ENCODE results near the gene BRINP2. TPM values are rescaled to one million over a fixed set of nuclear protein-coding genes. Genes with fewer than 3 reads are reported as not detected.
"Not testable (repeated sequence)": the region's sequence is repeated elsewhere in the genome, so short reads cannot be mapped to it uniquely, and the experiment has no call there.

Gene BRINP2
- total and polyA plus RNA-seq, 3 experiments from 2014 or later, result not detected

GRCh38 chr1:177310326-177310725, 139.6 kb downstream of the BRINP2 start:
- H3K27ac ChIP-seq (ENCODE audit: low read depth, low read length), result no peak overlapping the region
- Mint-ChIP-seq H3K4me3 (no peak overlapping the region), H3K27ac (no peak overlapping the region), H3K4me1 (no peaks in the 10 kb centered on the region), H3K9me3 (peaks cover 0 to 12% (median 8%) of the 10 kb centered on the region in 5 donors), H3K36me3 (no peaks in the 10 kb centered on the region), H3K27me3 (peaks cover 0 to 2% of the 10 kb centered on the region in 2 donors)
- H3K4me3 ChIP-seq (ENCODE audit: low read length), result no peak overlapping the region
- no peaks in the 10 kb centered on the region for H3K27me3 ChIP-seq (ENCODE audit: insufficient read depth, low read length, poor library complexity, severe bottlenecking)
- H3K4me1 ChIP-seq (ENCODE audit: insufficient read depth, low read length), result no peaks in the 10 kb centered on the region
- ChIA-PET POLR2A (no interaction called here), CTCF (no interaction called here)
- H3K36me3 ChIP-seq (ENCODE audit: insufficient read depth, low read length), result no peaks in the 10 kb centered on the region
- no peak for DNase-seq
- no peaks in the 10 kb centered on the region for H3K9me3 ChIP-seq (ENCODE audit: low read length)

GRCh38 chr1:177311111-177311510, 140.4 kb downstream of the BRINP2 start:
- Mint-ChIP-seq H3K27ac (no peak overlapping the region), H3K4me1 (no peaks in the 10 kb centered on the region), H3K4me3 (no peak overlapping the region), H3K27me3 (peaks cover 0 to 2% of the 10 kb centered on the region in 2 donors), H3K36me3 (no peaks in the 10 kb centered on the region), H3K9me3 (peaks cover 0 to 11% (median 6%) of the 10 kb centered on the region in 5 donors)
- CTCF ChIA-PET, result no interaction called here
- POLR2A ChIA-PET, result no interaction called here
- no peaks in the 10 kb centered on the region for H3K9me3 ChIP-seq (ENCODE audit: low read length)
- no peak overlapping the region for H3K4me3 ChIP-seq (ENCODE audit: low read length)
- no peaks in the 10 kb centered on the region for H3K36me3 ChIP-seq (ENCODE audit: insufficient read depth, low read length)
- no peak overlapping the region for H3K27ac ChIP-seq (ENCODE audit: low read depth, low read length)
- no peaks in the 10 kb centered on the region for H3K4me1 ChIP-seq (ENCODE audit: insufficient read depth, low read length)
- DNase-seq, result no peak
- no peaks in the 10 kb centered on the region for H3K27me3 ChIP-seq (ENCODE audit: insufficient read depth, low read length, poor library complexity, severe bottlenecking)

GRCh38 chr1:177311586-177311985, 140.8 kb downstream of the BRINP2 start:
- Histone ChIP-seq H3K4me3 (ENCODE audit: low read length) (no peak overlapping the region), H3K27me3 (ENCODE audit: insufficient read depth, low read length, poor library complexity, severe bottlenecking) (no peaks in the 10 kb centered on the region), H3K9me3 (ENCODE audit: low read length) (no peaks in the 10 kb centered on the region), H3K27ac (ENCODE audit: low read depth, low read length) (no peak overlapping the region), H3K4me1 (ENCODE audit: insufficient read depth, low read length) (no peaks in the 10 kb centered on the region), H3K36me3 (ENCODE audit: insufficient read depth, low read length) (no peaks in the 10 kb centered on the region)
- peaks cover 0 to 2% of the 10 kb centered on the region in 2 donors for H3K27me3 Mint-ChIP-seq
- no peak for DNase-seq
- no peaks in the 10 kb centered on the region for H3K4me1 Mint-ChIP-seq
- no peaks in the 10 kb centered on the region for H3K36me3 Mint-ChIP-seq
- ChIA-PET CTCF (no interaction called here), POLR2A (no interaction called here)
- no peak overlapping the region for H3K27ac Mint-ChIP-seq
- peaks cover 0 to 9% (median 3%) of the 10 kb centered on the region in 5 donors for H3K9me3 Mint-ChIP-seq
- no peak overlapping the region for H3K4me3 Mint-ChIP-seq

- H3K4me1 Mint-ChIP-seq, result no peaks in the 10 kb centered on the region
- H3K36me3 ChIP-seq (ENCODE audit: insufficient read depth, low read length), result no peaks in the 10 kb centered on the region
- DNase-seq, result no peak
- no peak overlapping the region for H3K27ac Mint-ChIP-seq
- H3K36me3 Mint-ChIP-seq, result no peaks in the 10 kb centered on the region
- H3K4me3 Mint-ChIP-seq, result no peak overlapping the region
- peaks cover 0 to 13% (median 0%) of the 10 kb centered on the region in 5 donors for H3K9me3 Mint-ChIP-seq
- CTCF ChIA-PET, result no interaction called here
- no peak overlapping the region for H3K27ac ChIP-seq (ENCODE audit: low read depth, low read length)
- H3K27me3 Mint-ChIP-seq, result peaks cover 0 to 1% of the 10 kb centered on the region in 2 donors
- no peak overlapping the region for H3K4me3 ChIP-seq (ENCODE audit: low read length)
- no peaks in the 10 kb centered on the region for H3K4me1 ChIP-seq (ENCODE audit: insufficient read depth, low read length)
- POLR2A ChIA-PET, result no interaction called here
- H3K27me3 ChIP-seq (ENCODE audit: insufficient read depth, low read length, poor library complexity, severe bottlenecking), result no peaks in the 10 kb centered on the region
- H3K9me3 ChIP-seq (ENCODE audit: low read length), result no peaks in the 10 kb centered on the region
Observed at GRCh38 chr1:177315261-177315660, 144.5 kb downstream of the BRINP2 start.

- Histone ChIP-seq H3K36me3 (ENCODE audit: insufficient read depth, low read length) (no peaks in the 10 kb centered on the region), H3K27me3 (ENCODE audit: insufficient read depth, low read length, poor library complexity, severe bottlenecking) (no peaks in the 10 kb centered on the region), H3K27ac (ENCODE audit: low read depth, low read length) (no peak overlapping the region), H3K4me3 (ENCODE audit: low read length) (no peak overlapping the region), H3K9me3 (ENCODE audit: low read length) (no peaks in the 10 kb centered on the region), H3K4me1 (ENCODE audit: insufficient read depth, low read length) (no peaks in the 10 kb centered on the region)
- Mint-ChIP-seq H3K36me3 (no peaks in the 10 kb centered on the region), H3K4me1 (no peaks in the 10 kb centered on the region), H3K9me3 (peaks cover 0 to 13% (median 0%) of the 10 kb centered on the region in 5 donors), H3K27ac (no peak overlapping the region), H3K27me3 (peaks cover 0 to 1% of the 10 kb centered on the region in 2 donors), H3K4me3 (no peak overlapping the region)
- ChIA-PET CTCF (no interaction called here), POLR2A (no interaction called here)
- no peak for DNase-seq
Observed at GRCh38 chr1:177315761-177316160, 145.0 kb downstream of the BRINP2 start.

GRCh38 chr1:177321434-177321833, 150.7 kb downstream of the BRINP2 start:
- H3K4me1 ChIP-seq (ENCODE audit: insufficient read depth, low read length); H3K9me3 Mint-ChIP-seq; POLR2A ChIA-PET; H3K36me3 Mint-ChIP-seq; H3K27me3 ChIP-seq (ENCODE audit: insufficient read depth, low read length, poor library complexity, severe bottlenecking); CTCF ChIA-PET; H3K27me3 Mint-ChIP-seq; H3K27ac ChIP-seq (ENCODE audit: low read depth, low read length); H3K36me3 ChIP-seq (ENCODE audit: insufficient read depth, low read length); H3K27ac Mint-ChIP-seq; H3K4me3 Mint-ChIP-seq; DNase-seq; H3K4me1 Mint-ChIP-seq; H3K4me3 ChIP-seq (ENCODE audit: low read length); H3K9me3 ChIP-seq (ENCODE audit: low read length): not testable (repeated sequence)

- no peaks in the 10 kb centered on the region for H3K9me3 ChIP-seq (ENCODE audit: low read length)
- H3K9me3 Mint-ChIP-seq, result peaks cover 0 to 7% (median 0%) of the 10 kb centered on the region in 5 donors
- no peaks in the 10 kb centered on the region for H3K4me1 Mint-ChIP-seq
- H3K36me3 ChIP-seq (ENCODE audit: insufficient read depth, low read length), result no peaks in the 10 kb centered on the region
- ChIA-PET POLR2A (no interaction called here), CTCF (no interaction called here)
- H3K27ac Mint-ChIP-seq, result no peak overlapping the region
- no peak for DNase-seq
- no peaks in the 10 kb centered on the region for H3K27me3 Mint-ChIP-seq
- H3K27me3 ChIP-seq (ENCODE audit: insufficient read depth, low read length, poor library complexity, severe bottlenecking), result no peaks in the 10 kb centered on the region
- no peaks in the 10 kb centered on the region for H3K4me1 ChIP-seq (ENCODE audit: insufficient read depth, low read length)
- no peak overlapping the region for H3K27ac ChIP-seq (ENCODE audit: low read depth, low read length)
- H3K4me3 Mint-ChIP-seq, result no peak overlapping the region
- H3K4me3 ChIP-seq (ENCODE audit: low read length), result no peak overlapping the region
- no peaks in the 10 kb centered on the region for H3K36me3 Mint-ChIP-seq
Observed at GRCh38 chr1:177328251-177328650, 157.5 kb downstream of the BRINP2 start.

- no peaks in the 10 kb centered on the region for H3K9me3 ChIP-seq (ENCODE audit: low read length)
- ChIA-PET CTCF (interaction anchor here (0.9 kb wide), 1 partner anchor 13 kb away, joined by 3 read pairs; no protein-coding TSS in a partner anchor), POLR2A (no interaction called here)
- Mint-ChIP-seq H3K36me3 (no peaks in the 10 kb centered on the region), H3K9me3 (peaks cover 0 to 8% (median 0%) of the 10 kb centered on the region in 5 donors), H3K4me1 (no peaks in the 10 kb centered on the region), H3K27ac (no peak overlapping the region), H3K27me3 (no peaks in the 10 kb centered on the region), H3K4me3 (no peak overlapping the region)
- no peaks in the 10 kb centered on the region for H3K36me3 ChIP-seq (ENCODE audit: insufficient read depth, low read length)
- H3K27me3 ChIP-seq (ENCODE audit: insufficient read depth, low read length, poor library complexity, severe bottlenecking), result no peaks in the 10 kb centered on the region
- no peak overlapping the region for H3K4me3 ChIP-seq (ENCODE audit: low read length)
- H3K27ac ChIP-seq (ENCODE audit: low read depth, low read length), result no peak overlapping the region
- no peaks in the 10 kb centered on the region for H3K4me1 ChIP-seq (ENCODE audit: insufficient read depth, low read length)
- no peak for DNase-seq
Observed at GRCh38 chr1:177329871-177330270, 159.1 kb downstream of the BRINP2 start.
